ENCODE results near the gene CLDN14. TPM values are rescaled to one million over a fixed set of nuclear protein-coding genes. Genes with fewer than 3 reads are reported as not detected.

CLDN14 gene
- total RNA-seq, 4 donors from 2014 or later, result not detected

DNA sequence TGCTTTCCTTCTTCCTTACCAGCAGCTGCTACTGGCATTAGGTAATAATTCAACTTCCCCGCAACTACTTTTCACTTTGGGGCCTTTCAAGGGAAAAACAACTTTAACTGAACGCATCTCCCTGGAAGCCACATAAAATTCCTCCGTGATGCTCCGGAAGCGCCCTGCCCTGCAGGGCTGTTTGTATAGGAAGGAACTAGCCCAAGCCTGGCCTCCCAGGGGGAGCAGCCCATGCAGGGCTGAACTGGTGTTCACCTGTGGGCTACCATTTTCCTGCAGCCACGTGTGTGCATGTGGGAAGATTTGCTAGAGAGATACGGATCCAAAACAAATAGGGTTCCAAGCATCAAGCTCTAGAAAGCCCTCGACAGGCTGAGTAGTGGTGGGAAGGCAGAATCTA, 14.4 kb downstream of the CLDN14 start:
- 52 to 63% methylated on average over 8 of the region's 8 CpGs for WGBS, 2 donors
- intact Hi-C loops (cut with DNase I), result no loop called here

DNA sequence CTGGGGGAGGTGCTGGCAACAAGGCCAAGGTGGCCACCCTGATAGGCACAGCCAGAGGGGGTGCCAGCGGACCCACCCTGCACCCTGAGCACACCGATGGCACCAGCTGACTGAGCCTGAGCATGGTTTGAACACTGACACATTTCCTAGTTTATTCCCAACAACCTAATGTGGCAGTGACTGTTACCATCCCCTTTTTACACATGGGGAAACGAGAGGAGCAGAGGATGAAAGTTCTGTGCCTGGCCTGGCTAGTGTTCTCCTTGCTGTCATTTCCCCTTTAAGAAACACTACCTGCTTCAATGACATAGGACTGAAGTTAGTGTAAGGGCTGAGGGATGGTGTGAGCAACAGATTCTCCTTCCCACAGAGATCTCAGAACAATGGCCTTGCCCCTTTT, 15.3 kb downstream of the CLDN14 start:
- DNase-seq, result no peak
- 71 to 91% methylated on average over 1 to 2 of the region's 3 CpGs for WGBS, 2 donors
- intact Hi-C loops (cut with DNase I), result no loop called here
- Histone ChIP-seq H3K27me3 (no peaks in the 10 kb centered on the region), H3K9me3 (no peaks in the 10 kb centered on the region), H3K4me3 (replicated peaks in 1 of 3) (no peak overlapping the region), H3K27ac (no peak overlapping the region), H3K4me1 (no peaks in the 10 kb centered on the region), H3K36me3 (no peaks in the 10 kb centered on the region)
- TF ChIP-seq CTCF (IDR thresholded peaks at IDR 0.05), result no peak
- no peak for TF ChIP-seq POLR2A (IDR thresholded peaks at IDR 0.05)

More for the DNA sequence above, 14.4 kb downstream of the CLDN14 start:
- Histone ChIP-seq H3K27me3 (no peaks in the 10 kb centered on the region), H3K4me3 (replicated peaks in 1 of 3) (no peak overlapping the region), H3K27ac (no peak overlapping the region), H3K36me3 (no peaks in the 10 kb centered on the region), H3K4me1 (no peaks in the 10 kb centered on the region), H3K9me3 (no peaks in the 10 kb centered on the region)
- TF ChIP-seq CTCF (IDR thresholded peaks at IDR 0.05) (no peak), POLR2A (IDR thresholded peaks at IDR 0.05) (no peak)
- DNase-seq, result no peak

GRCh38 chr21:36463991-36464390, 15.9 kb downstream of the CLDN14 start:
- intact Hi-C loops (cut with DNase I), result no loop called here
- H3K36me3 ChIP-seq, result no peaks in the 10 kb centered on the region
- no peak for DNase-seq
- H3K9me3 ChIP-seq, result no peaks in the 10 kb centered on the region
- no peaks in the 10 kb centered on the region for H3K4me1 ChIP-seq
- TF ChIP-seq CTCF (IDR thresholded peaks at IDR 0.05), result no peak
- no peak for TF ChIP-seq POLR2A (IDR thresholded peaks at IDR 0.05)
- H3K4me3 ChIP-seq (replicated peaks in 1 of 3), result no peak overlapping the region
- no peak overlapping the region for H3K27ac ChIP-seq
- H3K27me3 ChIP-seq, result no peaks in the 10 kb centered on the region
- 75 to 77% methylated on average over 10 of the region's 10 CpGs for WGBS, 2 donors

DNA sequence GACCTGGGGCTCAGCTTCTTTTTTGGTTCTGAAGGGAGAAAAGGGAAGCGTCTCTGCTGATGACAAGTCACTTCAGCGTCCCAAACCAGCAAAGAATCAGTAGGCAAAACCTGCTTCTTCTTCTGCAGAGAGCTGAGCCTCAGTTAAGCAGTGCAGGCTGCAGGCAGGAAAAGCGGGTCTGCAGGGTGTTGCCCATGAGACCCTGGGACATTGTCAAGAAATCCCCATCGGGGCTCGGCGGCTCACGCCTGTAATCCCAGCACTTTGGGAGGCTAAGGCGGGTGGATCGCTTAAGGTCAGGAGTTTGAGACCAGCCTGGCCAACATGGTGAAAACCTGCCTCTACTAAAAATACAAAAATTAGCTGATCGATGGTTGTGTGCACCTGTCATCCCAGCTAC, 16.7 kb downstream of the CLDN14 start:
- Histone ChIP-seq H3K9me3 (no peaks in the 10 kb centered on the region), H3K27me3 (no peaks in the 10 kb centered on the region), H3K4me3 (replicated peaks in 1 of 3) (no peak overlapping the region), H3K27ac (no peak overlapping the region), H3K4me1 (no peaks in the 10 kb centered on the region), H3K36me3 (no peaks in the 10 kb centered on the region)
- 89 to 94% methylated on average over 10 of the region's 10 CpGs for WGBS, 2 donors
- DNase-seq, result no peak
- TF ChIP-seq CTCF (IDR thresholded peaks at IDR 0.05), result no peak
- no peak for TF ChIP-seq POLR2A (IDR thresholded peaks at IDR 0.05)
- intact Hi-C loops (cut with DNase I), result no loop called here

DNA sequence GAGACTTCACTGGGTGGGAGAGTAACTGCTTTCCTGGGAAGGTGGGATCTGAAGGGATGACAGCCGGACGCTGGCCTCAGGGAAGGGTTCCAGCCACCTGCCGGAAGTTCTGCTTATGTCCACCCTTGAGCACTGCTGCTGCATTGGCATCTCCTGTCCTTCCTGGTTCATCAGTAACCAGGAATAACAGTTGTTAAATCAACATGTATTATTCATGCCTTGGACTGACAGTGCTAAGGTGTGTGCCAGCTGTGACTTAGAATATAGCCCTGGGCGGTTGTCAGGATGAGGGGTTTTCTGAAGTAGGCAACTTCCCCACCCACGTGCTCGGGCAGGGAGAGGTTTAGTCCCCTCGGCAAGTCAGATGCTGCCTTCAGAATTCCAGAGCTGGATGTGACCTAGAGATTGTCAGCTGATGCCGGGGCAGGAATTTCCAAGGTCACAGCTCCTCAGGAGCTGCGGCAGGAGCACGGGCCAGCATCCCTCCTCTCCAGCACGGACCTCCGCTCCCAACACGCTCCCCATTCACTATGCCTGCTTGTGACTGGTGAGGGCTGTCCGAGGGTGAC, 17.9 kb downstream of the CLDN14 start:
- WGBS, 2 donors, result 73 to 88% methylated on average over 6 to 14 of the region's 14 CpGs
- no peaks in the 10 kb centered on the region for H3K9me3 ChIP-seq
- H3K4me3 ChIP-seq (replicated peaks in 1 of 3), result no peak overlapping the region
- H3K27ac ChIP-seq, result no peak overlapping the region
- no peaks in the 10 kb centered on the region for H3K4me1 ChIP-seq
- H3K27me3 ChIP-seq, result no peaks in the 10 kb centered on the region
- DNase-seq, result no peak
- TF ChIP-seq POLR2A (IDR thresholded peaks at IDR 0.05), result no peak
- no peak for TF ChIP-seq CTCF (IDR thresholded peaks at IDR 0.05)
- intact Hi-C loops (cut with DNase I), result no loop called here
- no peaks in the 10 kb centered on the region for H3K36me3 ChIP-seq

Data from thyroid gland (tissue), 4 donors.